Panc1 (cell line): ENCODE measurements around the gene GRM7. TPM values are rescaled to one million over a fixed set of nuclear protein-coding genes. Genes with fewer than 3 reads are reported as not detected.

Source experiments
- ATAC-seq: fragments of 200-7000 bp; cut with Tn5 transposase; 2 replicates; pipeline ENCODE4 v1.9.1; 2020; ENCODE audit warnings: mild to moderate bottlenecking, moderate library complexity
- BruUV-seq: library from RNA; stranded (reverse); fragments of 400-500 nt; replicated peaks from 2 replicates; lab custom pipeline; 2021; lab: Mats Ljungman, UMichigan
- CTCF ChIA-PET: fragments of 300-600 bp; sonication (Branson Sonifier 250); formaldehyde crosslinking; loops from one replicate; lab custom pipeline; 2022; ENCODE audit warnings: antibody characterized with exemption; lab: Charles Lee
- POLR2A ChIA-PET: fragments of 300-600 bp; sonication (Branson Sonifier 250); formaldehyde crosslinking; loops from one replicate; lab custom pipeline; 2022; ENCODE audit warnings: antibody characterized with exemption; lab: Charles Lee
- DNase-seq: peaks from one replicate; pipeline ENCODE4 v3.0.0-alpha.2; 2010; ENCODE audit warnings: low read depth, low spot score
- H3K27ac ChIP-seq: 2 replicates; pipeline ENCODE4 v1.5.1; 2011; ENCODE audit warnings: mild to moderate bottlenecking, low read length, inconsistent platforms
- H3K27me3 ChIP-seq: fragments of 200-500 bp; sonication (Bioruptor generic); 2 replicates; pipeline ENCODE4 v1.6.0; 2014; ENCODE audit warnings: low read length, inconsistent platforms; ENCODE audit not compliant: control insufficient read depth, insufficient read depth
- H3K36me3 ChIP-seq: fragments of 200-500 bp; sonication (Bioruptor generic); 2 replicates; pipeline ENCODE4 v1.5.1; 2014; ENCODE audit warnings: inconsistent platforms, mild to moderate bottlenecking, low read length, moderate library complexity; ENCODE audit not compliant: control insufficient read depth, insufficient read depth
- H3K4me1 ChIP-seq: 2 replicates; pipeline ENCODE4 v1.5.1; 2011; ENCODE audit warnings: inconsistent platforms, mild to moderate bottlenecking, low read length, moderate library complexity; ENCODE audit not compliant: control insufficient read depth, insufficient read depth
- H3K4me3 ChIP-seq, 2 experiments: 2 replicates each; pipeline ENCODE4 v1.5.1; 2011 to 2012; ENCODE audit warnings: low read depth in 2 of 2, low read length in 2 of 2, mild to moderate bottlenecking in 2 of 2, inconsistent platforms in 1 of 2, moderate library complexity in 1 of 2
- H3K9me3 ChIP-seq: fragments of 200-500 bp; sonication (Bioruptor generic); 2 replicates; pipeline ENCODE4 v1.5.1; 2014; ENCODE audit warnings: low read depth, mild to moderate bottlenecking, inconsistent platforms, low read length, moderate library complexity; ENCODE audit not compliant: control insufficient read depth, insufficient read depth
- CTCF ChIP-seq: fragments of 450-650 bp; IDR thresholded peaks from 2 replicates; pipeline ENCODE4 v1.5.1; 2017; ENCODE audit warnings: mild to moderate bottlenecking
- POLR2AphosphoS5 ChIP-seq: IDR thresholded peaks from 2 replicates; pipeline ENCODE4 v1.6.1; 2012; ENCODE audit warnings: mild to moderate bottlenecking, low read depth, low read length, moderate library complexity
- REST ChIP-seq, 2 experiments: IDR thresholded peaks; 2 replicates each; pipeline ENCODE4 v1.6.1; 2011 to 2012; ENCODE audit warnings: low read depth in 2 of 2, control low read depth in 1 of 2, low read length in 1 of 2, mild to moderate bottlenecking in 1 of 2, moderate library complexity in 1 of 2; ENCODE audit not compliant: insufficient read depth in 1 of 2
- SIN3A ChIP-seq: IDR thresholded peaks from 2 replicates; pipeline ENCODE4 v1.6.1; 2012; ENCODE audit warnings: low read depth, mild to moderate bottlenecking, low read length, moderate library complexity, borderline replicate concordance; ENCODE audit not compliant: insufficient read depth
- TCF7L2 ChIP-seq: IDR thresholded peaks from 2 replicates; pipeline ENCODE4 v1.6.1; 2011; ENCODE audit warnings: mild to moderate bottlenecking, low read depth, low read length, inconsistent platforms
- in situ Hi-C: cut with HindIII; loops from 2 replicates; pipeline ENCODE4 v1.10.0; 2016; ENCODE audit warnings: low sequenced_read_pairs, low pct_unique_long_range_greater_than_20kb
- intact Hi-C: fragments of 100-400 bp; cut with micrococcal nuclease; formaldehyde crosslinking; loops from one replicate; pipeline ENCODE4 v1.10.0; 2022; ENCODE audit not compliant: unreplicated experiment
- total RNA-seq: library from RNA; stranded (reverse); gene quantifications from one replicate; pipeline ENCODE4 v1.2.1, GENCODE V29; 2021; ENCODE audit not compliant: unreplicated experiment

The GRM7 gene
- total RNA-seq, 1 experiment from 2014 or later = not detected

DNA sequence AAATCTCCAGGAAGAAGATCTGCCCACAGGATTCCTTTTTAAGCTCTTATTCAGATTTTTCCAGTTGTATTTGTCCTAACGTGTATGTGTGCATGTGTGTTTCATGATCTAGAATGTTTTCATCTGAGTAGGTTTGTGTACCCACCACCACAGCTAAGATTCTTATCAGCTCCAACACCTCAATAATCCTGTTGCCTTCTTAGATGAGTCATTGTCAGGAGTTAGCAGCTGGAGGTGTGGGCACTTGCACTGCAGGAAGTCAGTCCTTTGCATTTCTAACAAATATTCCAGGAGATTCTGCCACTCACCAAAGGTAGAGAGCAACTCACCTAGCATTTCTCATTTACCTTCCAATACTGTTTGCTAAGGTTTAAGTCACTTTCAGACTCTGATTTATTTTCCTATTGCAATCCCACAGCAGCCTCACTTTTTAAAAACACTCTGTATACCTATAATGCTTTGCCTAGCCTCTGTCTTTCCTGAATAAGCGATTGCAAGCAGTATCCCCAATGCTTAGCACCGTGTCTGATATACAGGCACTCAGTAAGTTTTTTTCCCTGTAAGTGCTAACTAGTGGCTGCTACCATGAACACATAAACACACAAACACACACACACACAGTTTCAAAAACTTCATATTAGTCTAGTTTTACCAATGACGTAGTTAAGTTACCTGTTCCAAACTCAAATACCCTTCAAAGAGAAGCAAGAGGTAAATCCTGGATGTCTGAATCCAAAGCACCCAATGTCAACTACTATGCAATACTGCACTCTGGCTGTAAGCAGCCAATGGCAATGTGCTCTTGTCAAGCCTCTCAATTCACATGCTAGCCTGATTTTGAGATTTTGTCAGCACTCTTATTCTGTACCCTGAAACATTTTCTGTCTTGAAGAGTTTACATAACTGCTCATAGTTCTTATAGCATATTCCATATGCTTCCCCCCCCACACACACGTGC lies 927.2 kb downstream of the GRM7 start:
- no peak for DNase-seq
- H3K9me3 ChIP-seq = no peaks in the 10 kb centered on the region
- no peak for ATAC-seq
- in situ Hi-C loops (no loop called here), intact Hi-C loops (no loop called here)
- no peaks in the 10 kb centered on the region for H3K27me3 ChIP-seq
- no peak overlapping the region for H3K4me3 ChIP-seq
- H3K4me1 ChIP-seq = no peaks in the 10 kb centered on the region
- BruUV-seq = no TSS peak
- ChIA-PET CTCF (no interaction called here), POLR2A (interaction anchor here (0.6 kb wide), 1 partner anchor 22 kb away, joined by 4 read pairs; no protein-coding TSS in a partner anchor)
- TF ChIP-seq SIN3A = no peak
- TF ChIP-seq TCF7L2 = no peak
- TF ChIP-seq POLR2AphosphoS5 = no peak
- no peak for TF ChIP-seq REST (IDR thresholded peaks at IDR 0.05; ENCODE audit: insufficient read depth in 1 of 2, low read depth in 2 of 2, low read length in 1 of 2)
- no peak for TF ChIP-seq CTCF
- no peaks in the 10 kb centered on the region for H3K36me3 ChIP-seq
- H3K27ac ChIP-seq = no peak overlapping the region

DNA sequence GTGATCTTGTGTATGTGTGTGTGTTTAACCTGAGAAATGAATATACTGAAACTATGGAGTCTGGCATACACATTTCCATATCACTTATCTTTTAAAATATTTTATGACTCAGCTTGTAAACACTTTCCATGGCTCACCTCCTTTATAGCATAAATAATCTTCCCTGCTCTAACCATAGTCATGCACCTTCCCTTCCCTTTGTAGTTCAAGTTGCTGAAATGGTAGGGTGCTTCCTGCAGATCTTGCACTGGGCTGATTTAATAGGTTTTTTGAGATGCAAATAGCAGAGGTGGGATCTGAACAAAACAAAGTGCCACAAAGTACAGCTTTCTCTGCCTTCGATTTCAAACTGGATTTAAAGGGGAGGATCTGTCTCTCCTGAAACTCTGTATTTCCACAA lies 928.0 kb downstream of the GRM7 start:
- Histone ChIP-seq H3K36me3 (no peaks in the 10 kb centered on the region), H3K4me1 (no peaks in the 10 kb centered on the region), H3K27me3 (no peaks in the 10 kb centered on the region), H3K27ac (no peak overlapping the region), H3K9me3 (no peaks in the 10 kb centered on the region), H3K4me3 (no peak overlapping the region)
- in situ Hi-C loops (no loop called here), intact Hi-C loops (no loop called here)
- ATAC-seq = no peak
- ChIA-PET POLR2A (interaction anchor here (0.6 kb wide), 1 partner anchor 22 kb away, joined by 4 read pairs; no protein-coding TSS in a partner anchor), CTCF (no interaction called here)
- no peak for DNase-seq
- no TSS peak for BruUV-seq
- TF ChIP-seq CTCF (no peak), SIN3A (no peak), POLR2AphosphoS5 (no peak), REST (IDR thresholded peaks at IDR 0.05; ENCODE audit: insufficient read depth in 1 of 2, low read depth in 2 of 2, low read length in 1 of 2) (no peak), TCF7L2 (no peak)
